ENCODE results near the gene PHLDA2.

- TF ChIP-seq POLR2AphosphoS5 (IDR thresholded peaks at IDR 0.05; ENCODE audit: low read depth) (no peak), CTCF (conservative IDR thresholded peaks at IDR 0.05; ENCODE audit: low read depth in 2 of 2) (no peak), EZH2 (IDR thresholded peaks at IDR 0.05; ENCODE audit: low read depth, unreplicated experiment) (no peak), CREB1 (CRISPR knock-in tag; IDR thresholded peaks at IDR 0.05; ENCODE audit: low read depth) (no peak), ZNF331 (CRISPR knock-in tag; IDR thresholded peaks at IDR 0.05; ENCODE audit: low read depth) (no peak), ZNF114 (CRISPR knock-in tag; IDR thresholded peaks at IDR 0.05) (no peak), EZH2phosphoT487 (IDR thresholded peaks at IDR 0.05; ENCODE audit: unreplicated experiment) (no peak), NANOG (IDR thresholded peaks at IDR 0.05; ENCODE audit: borderline replicate concordance) (no peak), STAT1 (IDR thresholded peaks at IDR 0.05; ENCODE audit: unreplicated experiment) (no peak), JUNB (IDR thresholded peaks at IDR 0.05; ENCODE audit: unreplicated experiment) (no peak), ETS1 (IDR thresholded peaks at IDR 0.05) (no peak)
- TF ChIP-seq, protein P1, sequence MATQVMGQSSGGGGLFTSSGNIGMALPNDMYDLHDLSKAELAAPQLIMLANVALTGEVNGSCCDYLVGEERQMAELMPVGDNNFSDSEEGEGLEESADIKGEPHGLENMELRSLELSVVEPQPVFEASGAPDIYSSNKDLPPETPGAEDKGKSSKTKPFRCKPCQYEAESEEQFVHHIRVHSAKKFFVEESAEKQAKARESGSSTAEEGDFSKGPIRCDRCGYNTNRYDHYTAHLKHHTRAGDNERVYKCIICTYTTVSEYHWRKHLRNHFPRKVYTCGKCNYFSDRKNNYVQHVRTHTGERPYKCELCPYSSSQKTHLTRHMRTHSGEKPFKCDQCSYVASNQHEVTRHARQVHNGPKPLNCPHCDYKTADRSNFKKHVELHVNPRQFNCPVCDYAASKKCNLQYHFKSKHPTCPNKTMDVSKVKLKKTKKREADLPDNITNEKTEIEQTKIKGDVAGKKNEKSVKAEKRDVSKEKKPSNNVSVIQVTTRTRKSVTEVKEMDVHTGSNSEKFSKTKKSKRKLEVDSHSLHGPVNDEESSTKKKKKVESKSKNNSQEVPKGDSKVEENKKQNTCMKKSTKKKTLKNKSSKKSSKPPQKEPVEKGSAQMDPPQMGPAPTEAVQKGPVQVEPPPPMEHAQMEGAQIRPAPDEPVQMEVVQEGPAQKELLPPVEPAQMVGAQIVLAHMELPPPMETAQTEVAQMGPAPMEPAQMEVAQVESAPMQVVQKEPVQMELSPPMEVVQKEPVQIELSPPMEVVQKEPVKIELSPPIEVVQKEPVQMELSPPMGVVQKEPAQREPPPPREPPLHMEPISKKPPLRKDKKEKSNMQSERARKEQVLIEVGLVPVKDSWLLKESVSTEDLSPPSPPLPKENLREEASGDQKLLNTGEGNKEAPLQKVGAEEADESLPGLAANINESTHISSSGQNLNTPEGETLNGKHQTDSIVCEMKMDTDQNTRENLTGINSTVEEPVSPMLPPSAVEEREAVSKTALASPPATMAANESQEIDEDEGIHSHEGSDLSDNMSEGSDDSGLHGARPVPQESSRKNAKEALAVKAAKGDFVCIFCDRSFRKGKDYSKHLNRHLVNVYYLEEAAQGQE (IDR thresholded peaks at IDR 0.05; ENCODE audit: unreplicated experiment): no peak
Measured at GRCh38 chr11:2889362-2890273, 39.6 kb downstream of the PHLDA2 start.
